GM12872 (cell line): ENCODE results near the gene ZMIZ1.

Experiments
- CTCF ChIP-seq: IDR thresholded peaks from 3 replicates; pipeline ENCODE4 v1.5.1; 2011; ENCODE audit warnings: low read depth, mild to moderate bottlenecking, low read length, moderate library complexity; ENCODE audit not compliant: insufficient read depth

Gene ZMIZ1

GRCh38 chr10:79209340-79209739 lies 140.6 kb downstream of the ZMIZ1 start:
- TF ChIP-seq CTCF: no peak

- no peak for TF ChIP-seq CTCF
Measured at GRCh38 chr10:79209831-79210230, 141.1 kb downstream of the ZMIZ1 start.

DNA sequence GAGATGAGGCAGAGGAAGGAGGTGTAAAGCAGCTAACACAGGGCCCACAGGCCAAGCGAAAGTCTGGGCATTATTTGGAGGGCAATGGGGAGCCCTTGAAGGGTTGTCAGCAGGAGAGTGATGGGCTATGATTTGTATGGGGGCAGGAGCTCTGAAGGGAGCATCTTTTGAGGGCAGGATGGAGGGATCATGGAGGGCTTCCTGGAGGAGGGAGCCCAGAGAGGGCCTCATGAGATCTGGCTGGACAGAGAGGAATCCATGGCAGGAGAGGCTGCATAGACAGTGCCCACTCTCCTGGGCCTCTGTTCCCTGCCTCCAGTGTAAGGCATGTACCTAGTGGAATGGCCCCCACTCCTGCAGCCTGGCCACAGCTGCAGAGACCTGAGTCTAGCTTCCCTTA lies 141.9 kb downstream of the ZMIZ1 start:
- no peak for TF ChIP-seq CTCF

GRCh38 chr10:79211616-79212015 lies 142.8 kb downstream of the ZMIZ1 start:
- no peak for TF ChIP-seq CTCF

- TF ChIP-seq CTCF: no peak
Measured at GRCh38 chr10:79215531-79215930, 146.8 kb downstream of the ZMIZ1 start.

DNA sequence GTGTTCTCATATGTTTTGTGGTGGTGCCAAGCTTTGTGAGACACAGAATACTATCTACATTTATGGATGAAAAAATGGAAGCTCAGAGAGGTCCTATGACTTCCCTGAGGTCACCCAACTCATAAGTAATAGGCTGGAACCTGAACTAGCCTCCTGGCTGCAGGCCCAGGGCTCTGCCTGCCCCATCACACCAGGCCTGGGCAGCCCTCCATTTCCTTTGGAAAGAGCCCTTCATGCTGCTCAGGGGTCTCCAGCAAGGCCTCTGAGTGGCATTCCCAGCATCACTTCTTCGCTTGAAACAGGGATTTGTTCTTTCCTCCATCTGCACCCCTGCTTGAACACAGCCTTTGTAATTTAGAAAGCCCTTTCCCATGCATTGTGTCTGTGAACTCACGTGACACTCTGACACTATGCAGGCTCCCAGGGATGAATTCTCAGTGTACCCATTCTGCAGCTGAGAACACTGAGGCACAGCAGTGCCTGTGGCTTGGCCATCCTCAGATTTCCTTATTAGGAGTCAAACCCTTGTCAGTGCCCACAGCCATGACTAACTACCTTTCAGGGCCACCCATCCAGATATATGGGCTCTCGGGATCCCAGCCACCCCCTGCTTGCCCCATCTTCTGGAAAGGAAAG lies 150.7 kb downstream of the ZMIZ1 start:
- no peak for TF ChIP-seq CTCF

DNA sequence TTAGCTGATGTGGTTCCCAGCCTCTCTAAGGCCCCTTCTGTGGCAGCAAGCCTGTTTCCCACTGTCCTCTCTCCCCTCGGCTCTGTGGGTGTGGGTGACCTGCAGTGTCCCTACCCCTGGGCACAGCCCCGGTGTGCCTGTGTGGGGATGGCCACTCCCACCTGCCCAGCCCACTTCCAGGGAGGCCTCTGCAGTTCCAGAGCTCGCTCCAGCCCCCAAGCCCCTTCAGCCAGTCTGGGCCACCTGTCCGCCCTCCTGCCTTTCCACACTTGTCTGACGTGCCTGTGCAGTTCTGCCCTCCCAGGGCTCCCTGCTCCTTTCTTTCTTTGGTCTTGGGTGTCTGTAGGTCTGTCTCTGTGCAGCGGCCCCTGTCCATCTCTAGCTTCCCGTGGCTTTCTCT lies 151.5 kb downstream of the ZMIZ1 start:
- no peak for TF ChIP-seq CTCF
